Peyer's patch (tissue), 4 donors: ENCODE data around the gene ERMP1.

Experiments
- CTCF ChIP-seq, 6 experiments: fragments of 450-650 bp in 4 of 6; fragments of 200-600 bp in 2 of 6; sonication (generic) in 1 of 6; IDR thresholded peaks; one replicate each; pipeline ENCODE4 v1.5.1; 2017 to 2019; ENCODE audit warnings: antibody characterized with exemption in 6 of 6, mild to moderate bottlenecking in 3 of 6, moderate library complexity in 1 of 6
- POLR2A ChIP-seq, 2 donors: fragments of 450-650 bp; IDR thresholded peaks; one replicate each; pipeline ENCODE4 v1.5.1; 2017; ENCODE audit warnings: antibody characterized with exemption in 2 of 2, mild to moderate bottlenecking in 2 of 2, moderate library complexity in 2 of 2

DNA sequence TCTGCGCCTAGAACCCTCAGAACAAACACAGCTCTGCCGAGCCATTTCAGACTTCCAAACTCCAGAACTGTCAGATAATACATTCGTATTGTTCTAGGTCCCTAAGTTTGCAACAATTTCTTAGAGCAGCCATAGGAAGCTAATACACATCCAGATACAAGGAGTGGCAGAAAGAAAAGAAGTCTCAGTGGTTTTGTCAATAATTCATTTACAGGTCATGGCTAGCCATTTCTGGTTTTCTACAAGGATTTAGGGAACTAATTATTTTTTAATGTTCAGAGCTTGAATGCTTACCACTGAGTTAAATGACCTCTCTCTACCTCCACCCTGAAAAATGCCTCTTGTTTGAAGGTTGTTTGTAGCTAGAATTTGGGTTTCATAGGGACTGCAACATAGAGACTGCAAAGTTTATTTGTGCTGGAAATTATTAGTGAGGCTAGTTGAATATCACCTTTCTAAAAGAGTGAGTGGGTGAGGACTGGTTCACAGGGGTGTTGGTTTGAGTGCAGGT lies 15.5 kb upstream of the ERMP1 start:
- TF ChIP-seq CTCF (IDR thresholded peaks at IDR 0.05): no peak
- TF ChIP-seq POLR2A (IDR thresholded peaks at IDR 0.05): no peak
